ENCODE measurements around the gene UGT1A6.
"Not testable (repeated sequence)": the region's sequence is repeated elsewhere in the genome, so short reads cannot be mapped to it uniquely, and the experiment has no call there.

UGT1A6 gene

DNA sequence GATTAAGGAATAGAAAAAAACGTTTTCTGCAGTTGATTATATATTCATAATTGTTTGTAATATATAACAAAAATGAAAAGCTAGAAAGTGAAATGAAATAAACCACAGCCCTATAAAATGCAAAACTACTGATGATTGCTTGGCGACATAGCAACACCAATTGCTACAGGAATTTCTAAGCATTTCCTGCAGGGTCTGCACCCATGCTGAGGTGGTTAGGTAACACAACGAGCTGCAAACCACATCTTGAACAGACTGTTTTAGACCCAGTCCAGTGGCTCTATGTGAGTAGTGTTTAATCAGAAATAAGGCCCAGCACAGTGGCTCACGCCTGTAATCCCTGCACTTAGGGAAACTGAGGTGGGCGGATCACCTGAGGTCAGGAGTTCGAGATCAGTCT, 38.2 kb upstream of the UGT1A6 start:
- TF ChIP-seq, protein P1, sequence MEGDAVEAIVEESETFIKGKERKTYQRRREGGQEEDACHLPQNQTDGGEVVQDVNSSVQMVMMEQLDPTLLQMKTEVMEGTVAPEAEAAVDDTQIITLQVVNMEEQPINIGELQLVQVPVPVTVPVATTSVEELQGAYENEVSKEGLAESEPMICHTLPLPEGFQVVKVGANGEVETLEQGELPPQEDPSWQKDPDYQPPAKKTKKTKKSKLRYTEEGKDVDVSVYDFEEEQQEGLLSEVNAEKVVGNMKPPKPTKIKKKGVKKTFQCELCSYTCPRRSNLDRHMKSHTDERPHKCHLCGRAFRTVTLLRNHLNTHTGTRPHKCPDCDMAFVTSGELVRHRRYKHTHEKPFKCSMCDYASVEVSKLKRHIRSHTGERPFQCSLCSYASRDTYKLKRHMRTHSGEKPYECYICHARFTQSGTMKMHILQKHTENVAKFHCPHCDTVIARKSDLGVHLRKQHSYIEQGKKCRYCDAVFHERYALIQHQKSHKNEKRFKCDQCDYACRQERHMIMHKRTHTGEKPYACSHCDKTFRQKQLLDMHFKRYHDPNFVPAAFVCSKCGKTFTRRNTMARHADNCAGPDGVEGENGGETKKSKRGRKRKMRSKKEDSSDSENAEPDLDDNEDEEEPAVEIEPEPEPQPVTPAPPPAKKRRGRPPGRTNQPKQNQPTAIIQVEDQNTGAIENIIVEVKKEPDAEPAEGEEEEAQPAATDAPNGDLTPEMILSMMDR (IDR thresholded peaks at IDR 0.05; ENCODE audit: poor library complexity, severe bottlenecking) = no peak
- Histone ChIP-seq H3K9me3 (ENCODE audit: severe bottlenecking) (no peaks in the 10 kb centered on the region), H3K4me1 (ENCODE audit: insufficient read depth, poor library complexity, severe bottlenecking) (peaks cover 6% of the 10 kb centered on the region), H3K27me3 (ENCODE audit: insufficient read depth, poor library complexity, severe bottlenecking) (no peaks in the 10 kb centered on the region), H3K36me3 (ENCODE audit: low read depth) (no peaks in the 10 kb centered on the region), H3K4me3 (ENCODE audit: severe bottlenecking) (no peak overlapping the region), H3K27ac (ENCODE audit: poor library complexity, severe bottlenecking) (no peak overlapping the region)
- ATAC-seq (ENCODE audit: low read depth) (no peak), DNase-seq (ENCODE audit: low spot score) (no peak)

DNA sequence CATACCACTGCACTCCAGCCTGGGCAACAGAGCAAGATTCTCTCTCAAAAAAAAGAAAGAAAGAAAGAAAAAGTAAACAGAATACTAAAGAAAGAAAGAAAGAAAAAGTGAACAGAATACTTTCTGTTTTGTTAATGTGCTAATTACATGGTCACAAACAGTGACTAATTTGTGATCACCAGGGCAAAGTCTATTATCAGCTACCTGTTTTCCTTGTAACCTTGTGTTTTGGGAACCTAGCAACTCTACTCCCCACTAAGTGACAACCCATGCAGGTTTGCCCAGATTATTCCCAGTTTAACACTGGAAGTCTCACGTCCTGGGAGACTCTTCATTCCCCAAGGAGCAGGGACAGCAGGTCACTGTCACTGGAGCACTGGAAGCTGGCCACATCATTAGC, 37.6 kb upstream of the UGT1A6 start:
- Histone ChIP-seq H3K27ac (ENCODE audit: poor library complexity, severe bottlenecking) (no peak overlapping the region), H3K4me1 (ENCODE audit: insufficient read depth, poor library complexity, severe bottlenecking) (peaks cover 6% of the 10 kb centered on the region), H3K36me3 (ENCODE audit: low read depth) (no peaks in the 10 kb centered on the region), H3K27me3 (ENCODE audit: insufficient read depth, poor library complexity, severe bottlenecking) (no peaks in the 10 kb centered on the region), H3K9me3 (ENCODE audit: severe bottlenecking) (no peaks in the 10 kb centered on the region), H3K4me3 (ENCODE audit: severe bottlenecking) (no peak overlapping the region)
- no peak for ATAC-seq (ENCODE audit: low read depth)
- TF ChIP-seq, protein P1 (IDR thresholded peaks at IDR 0.05; ENCODE audit: poor library complexity, severe bottlenecking) = no peak
- DNase-seq (ENCODE audit: low spot score) = no peak

DNA sequence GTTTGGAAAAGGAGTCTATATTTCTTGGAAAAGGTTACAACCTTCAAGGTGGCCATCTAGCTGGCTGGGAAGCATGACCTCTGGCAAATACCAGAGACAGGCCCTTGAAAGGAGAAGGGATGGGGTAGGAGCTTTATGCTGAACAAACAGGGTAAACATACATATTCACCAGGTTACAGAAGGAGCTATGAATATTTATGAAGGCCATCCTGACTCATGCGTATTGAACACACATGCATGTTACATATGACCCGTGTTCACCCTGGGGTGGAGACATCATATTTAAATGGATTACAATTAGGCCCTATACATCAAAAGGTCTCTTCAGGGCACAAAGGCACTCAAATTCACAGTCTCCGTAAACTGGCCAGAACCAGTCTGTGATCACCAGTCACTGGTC, 36.7 kb upstream of the UGT1A6 start:
- H3K36me3 ChIP-seq (ENCODE audit: low read depth); H3K27me3 ChIP-seq (ENCODE audit: insufficient read depth, poor library complexity, severe bottlenecking); H3K4me3 ChIP-seq (ENCODE audit: severe bottlenecking); H3K9me3 ChIP-seq (ENCODE audit: severe bottlenecking); DNase-seq (ENCODE audit: low spot score); H3K27ac ChIP-seq (ENCODE audit: poor library complexity, severe bottlenecking); H3K4me1 ChIP-seq (ENCODE audit: insufficient read depth, poor library complexity, severe bottlenecking); ATAC-seq (ENCODE audit: low read depth): not testable (repeated sequence)

DNA sequence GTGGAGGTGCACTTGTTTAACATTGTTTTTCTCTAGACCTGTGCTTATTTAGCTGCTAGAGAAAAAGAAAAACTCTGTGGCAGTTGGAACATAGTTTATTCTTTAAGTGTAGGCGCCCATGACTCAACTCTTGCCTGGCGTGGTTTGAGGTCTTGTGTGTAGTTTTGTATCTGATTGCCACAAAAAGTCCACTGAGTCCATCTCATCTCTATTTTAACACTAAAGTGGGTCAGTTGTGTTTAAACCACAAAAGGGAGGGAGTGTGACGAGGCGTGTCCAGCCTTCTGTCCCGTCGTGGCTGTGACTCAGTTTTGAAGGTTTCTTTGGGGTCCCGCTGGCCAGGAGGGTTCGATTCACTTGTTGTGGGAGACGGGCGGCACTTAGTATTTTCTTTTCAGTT, 36.2 kb upstream of the UGT1A6 start:
- no peaks in the 10 kb centered on the region for H3K27me3 ChIP-seq (ENCODE audit: insufficient read depth, poor library complexity, severe bottlenecking)
- no peak for DNase-seq (ENCODE audit: low spot score)
- no peak for ATAC-seq (ENCODE audit: low read depth)
- H3K4me3 ChIP-seq (ENCODE audit: severe bottlenecking) = no peak overlapping the region
- TF ChIP-seq, protein P1 (IDR thresholded peaks at IDR 0.05; ENCODE audit: poor library complexity, severe bottlenecking) = no peak
- no peaks in the 10 kb centered on the region for H3K4me1 ChIP-seq (ENCODE audit: insufficient read depth, poor library complexity, severe bottlenecking)
- no peak overlapping the region for H3K27ac ChIP-seq (ENCODE audit: poor library complexity, severe bottlenecking)
- H3K36me3 ChIP-seq (ENCODE audit: low read depth) = no peaks in the 10 kb centered on the region
- no peaks in the 10 kb centered on the region for H3K9me3 ChIP-seq (ENCODE audit: severe bottlenecking)

DNA sequence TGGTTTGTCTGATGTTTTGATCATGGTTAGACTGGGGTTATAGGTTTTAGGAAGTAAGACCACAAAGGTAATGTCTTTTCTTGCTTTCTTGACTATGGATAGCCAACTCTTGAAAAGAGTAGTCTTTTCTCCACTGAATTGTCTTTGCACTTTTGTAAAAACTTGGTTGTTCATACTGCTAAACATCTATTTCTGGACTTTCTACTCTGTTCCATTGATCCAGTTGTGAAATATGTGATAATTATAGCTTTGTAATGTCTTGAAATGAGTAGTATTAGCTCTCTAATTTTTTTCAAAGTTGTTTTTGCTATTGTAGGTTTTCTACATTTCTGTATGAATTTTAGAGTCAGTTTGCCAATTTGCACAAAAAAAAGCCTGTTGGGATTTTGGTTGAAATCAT, 34.1 kb upstream of the UGT1A6 start:
- no peaks in the 10 kb centered on the region for H3K36me3 ChIP-seq (ENCODE audit: low read depth)
- H3K4me1 ChIP-seq (ENCODE audit: insufficient read depth, poor library complexity, severe bottlenecking) = no peaks in the 10 kb centered on the region
- no peak overlapping the region for H3K27ac ChIP-seq (ENCODE audit: poor library complexity, severe bottlenecking)
- no peak for DNase-seq (ENCODE audit: low spot score)
- TF ChIP-seq, protein P1 (IDR thresholded peaks at IDR 0.05; ENCODE audit: poor library complexity, severe bottlenecking) = no peak
- no peaks in the 10 kb centered on the region for H3K27me3 ChIP-seq (ENCODE audit: insufficient read depth, poor library complexity, severe bottlenecking)
- no peaks in the 10 kb centered on the region for H3K9me3 ChIP-seq (ENCODE audit: severe bottlenecking)
- H3K4me3 ChIP-seq (ENCODE audit: severe bottlenecking) = no peak overlapping the region
- ATAC-seq (ENCODE audit: low read depth) = no peak

All from RWPE2 (cell line).